ENCODE results near the gene HPSE. TPM values are rescaled to one million over a fixed set of nuclear protein-coding genes. Genes with fewer than 3 reads are reported as not detected.
A peak's percentile ranks its signal among the peaks of the same experiment; 100 is the strongest.

HPSE gene
- total RNA-seq, 4 donors from 2014 or later, result 0.63 to 3.1 (median 1.3) TPM

- Histone ChIP-seq H3K4me3 (replicated peaks in 1 of 3) (no peak overlapping the region), H3K9me3 (no peaks in the 10 kb centered on the region), H3K4me1 (peaks cover 13 to 15% of the 10 kb centered on the region in 2 donors), H3K27me3 (no peaks in the 10 kb centered on the region), H3K27ac (peak overlapping the region; percentile 63 to 92 (median 72)), H3K36me3 (no peaks in the 10 kb centered on the region)
- no peak for TF ChIP-seq POLR2A (IDR thresholded peaks at IDR 0.05)
- no peak for TF ChIP-seq CTCF (IDR thresholded peaks at IDR 0.05)
- WGBS, 2 donors, result 45 to 49% methylated on average over 4 of the region's 4 CpGs
- intact Hi-C loops (cut with DNase I), result no loop called here
- DNase-seq, result peak; percentile 13 to 17
These were observed 22.4 kb upstream of the HPSE start for GRCh38 chr4:83356899-83357661.

- no peak overlapping the region for H3K4me3 ChIP-seq (replicated peaks in 1 of 3)
- no peaks in the 10 kb centered on the region for H3K27me3 ChIP-seq
- no peak for DNase-seq
- no peaks in the 10 kb centered on the region for H3K36me3 ChIP-seq
- no peaks in the 10 kb centered on the region for H3K9me3 ChIP-seq
- 89 to 97% methylated on average over 1 of the region's 1 CpG for WGBS, 2 donors
- H3K27ac ChIP-seq, result no peak overlapping the region
- intact Hi-C loops (cut with DNase I), result no loop called here
- no peak for TF ChIP-seq CTCF (IDR thresholded peaks at IDR 0.05)
- no peak for TF ChIP-seq POLR2A (IDR thresholded peaks at IDR 0.05)
- H3K4me1 ChIP-seq, result peaks cover 13 to 15% of the 10 kb centered on the region in 2 donors
These were observed 18.9 kb upstream of the HPSE start for GRCh38 chr4:83353516-83353915.

DNA sequence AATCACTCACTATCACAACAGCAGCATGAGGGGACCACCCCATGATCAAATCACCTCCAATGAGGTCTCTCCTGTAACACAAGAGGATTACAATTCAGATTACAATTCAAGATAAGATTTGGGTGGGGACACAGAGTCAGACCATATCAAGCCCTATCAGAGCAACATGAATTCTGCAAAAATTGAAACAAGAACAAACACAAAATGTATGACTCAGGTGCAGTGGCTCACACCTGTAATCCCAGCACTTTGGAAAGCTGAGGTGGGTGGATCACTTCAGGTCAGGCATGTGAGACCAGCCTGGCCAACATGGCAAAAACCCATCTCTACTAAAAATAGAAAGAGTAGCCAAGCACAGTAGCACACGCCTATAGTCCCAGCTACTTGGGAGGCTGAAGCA lies 13.4 kb upstream of the HPSE start:
- intact Hi-C loops (cut with DNase I), result no loop called here
- H3K4me1 ChIP-seq, result no peaks in the 10 kb centered on the region
- H3K27ac ChIP-seq, result no peak overlapping the region
- no peak overlapping the region for H3K4me3 ChIP-seq (replicated peaks in 1 of 3)
- H3K9me3 ChIP-seq, result no peaks in the 10 kb centered on the region
- TF ChIP-seq POLR2A (IDR thresholded peaks at IDR 0.05) (no peak), CTCF (IDR thresholded peaks at IDR 0.05) (no peak)
- 71 to 89% methylated on average over 1 of the region's 1 CpG for WGBS, 2 donors
- no peaks in the 10 kb centered on the region for H3K36me3 ChIP-seq
- no peaks in the 10 kb centered on the region for H3K27me3 ChIP-seq
- no peak for DNase-seq

- no peak overlapping the region for H3K4me3 ChIP-seq (replicated peaks in 1 of 3)
- H3K36me3 ChIP-seq, result no peaks in the 10 kb centered on the region
- WGBS, 2 donors, result 87 to 88% methylated on average over 3 of the region's 3 CpGs
- H3K9me3 ChIP-seq, result no peaks in the 10 kb centered on the region
- H3K27ac ChIP-seq, result no peak overlapping the region
- DNase-seq, result no peak
- intact Hi-C loops (cut with DNase I), result no loop called here
- H3K4me1 ChIP-seq, result no peaks in the 10 kb centered on the region
- no peaks in the 10 kb centered on the region for H3K27me3 ChIP-seq
- no peak for TF ChIP-seq CTCF (IDR thresholded peaks at IDR 0.05)
- TF ChIP-seq POLR2A (IDR thresholded peaks at IDR 0.05), result no peak
These were observed 7.8 kb upstream of the HPSE start for GRCh38 chr4:83342476-83342875.

DNA sequence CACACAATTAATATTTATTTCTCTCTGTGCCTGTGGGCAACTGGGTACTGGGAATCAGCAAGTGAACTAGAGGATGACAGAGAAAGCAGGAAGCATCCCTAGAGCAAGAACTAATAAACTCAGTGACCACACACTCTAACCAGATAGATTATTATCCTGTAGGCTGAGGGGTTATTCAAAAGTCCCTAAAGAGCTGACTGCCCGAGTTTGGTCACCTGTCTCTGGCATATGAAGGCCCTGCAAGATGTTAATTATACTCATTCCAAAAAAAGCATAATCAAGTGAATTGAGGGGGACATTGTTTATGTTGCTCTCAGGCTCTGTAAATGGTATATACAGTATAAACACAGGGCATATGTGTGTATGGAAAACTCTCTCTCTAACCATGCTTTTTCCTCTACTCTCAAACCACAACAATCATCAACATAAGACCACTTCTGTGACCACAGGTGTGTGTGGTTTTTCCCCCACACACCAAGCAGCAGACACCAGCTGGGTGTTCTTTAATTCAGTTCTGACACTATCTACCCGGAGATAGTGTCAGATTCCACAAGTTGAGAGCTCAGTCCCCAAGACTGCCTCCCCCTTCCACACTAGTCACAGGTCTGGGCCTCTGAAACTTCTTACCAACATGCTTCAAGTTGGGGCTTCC lies 6.2 kb upstream of the HPSE start:
- no peaks in the 10 kb centered on the region for H3K27me3 ChIP-seq
- DNase-seq, result no peak
- no peak overlapping the region for H3K27ac ChIP-seq
- H3K4me1 ChIP-seq, result no peaks in the 10 kb centered on the region
- TF ChIP-seq POLR2A (IDR thresholded peaks at IDR 0.05) (no peak), CTCF (IDR thresholded peaks at IDR 0.05) (no peak)
- H3K9me3 ChIP-seq, result no peaks in the 10 kb centered on the region
- WGBS, 2 donors, result 38 to 48% methylated on average over 2 of the region's 2 CpGs
- H3K36me3 ChIP-seq, result no peaks in the 10 kb centered on the region
- no peak overlapping the region for H3K4me3 ChIP-seq (replicated peaks in 1 of 3)
- intact Hi-C loops (cut with DNase I), result no loop called here
